DMS114 treated with DMSO at 0.1 percent for 48 hours (cell line): ENCODE measurements around the gene MPP1.

Source experiments
- DNase-seq: peaks from one replicate; lab custom pipeline; 2025; ENCODE audit not compliant: unreplicated experiment; lab: John Stamatoyannopoulos, UW

MPP1 gene

GRCh38 chrX:154733066-154733425 lies 72.2 kb downstream of the MPP1 start:
- DNase-seq: no peak

GRCh38 chrX:154732421-154733065 lies 72.7 kb downstream of the MPP1 start:
- DNase-seq: no peak

GRCh38 chrX:154731881-154732280 lies 73.4 kb downstream of the MPP1 start:
- no peak for DNase-seq

GRCh38 chrX:154731184-154731583 lies 74.1 kb downstream of the MPP1 start:
- no peak for DNase-seq

- DNase-seq: no peak
These were observed 74.9 kb downstream of the MPP1 start for GRCh38 chrX:154730253-154730891.

- no peak for DNase-seq
These were observed 75.8 kb downstream of the MPP1 start for GRCh38 chrX:154729439-154729838.
